GM18868 (cell line): Measurements from ENCODE around the gene TFPT.
"Not testable (repeated sequence)": the region's sequence is repeated elsewhere in the genome, so short reads cannot be mapped to it uniquely, and the experiment has no call there.

Experiments used
- ATAC-seq: cut with Tn5 transposase; IDR thresholded peaks from one replicate; pipeline ENCODE4 v1.9.1; 2021; ENCODE audit warnings: mild to moderate bottlenecking, moderate library complexity; ENCODE audit not compliant: unreplicated experiment

TFPT gene

GRCh38 chr19:54124393-54124792 lies 8.9 kb upstream of the TFPT start:
- ATAC-seq, result no peak

GRCh38 chr19:54123682-54124081 lies 8.2 kb upstream of the TFPT start:
- no peak for ATAC-seq

GRCh38 chr19:54121259-54121658 lies 5.8 kb upstream of the TFPT start:
- no peak for ATAC-seq

- no peak for ATAC-seq
Measured at GRCh38 chr19:54114340-54115108, 933 bp downstream of the TFPT start.

- no peak for ATAC-seq
Measured at GRCh38 chr19:54109651-54110050, 5.8 kb downstream of the TFPT start.

GRCh38 chr19:54108496-54108895 lies 7.0 kb downstream of the TFPT start:
- no peak for ATAC-seq

GRCh38 chr19:54107876-54108490 lies 7.5 kb downstream of the TFPT start:
- no peak for ATAC-seq

- ATAC-seq, result no peak
Measured at GRCh38 chr19:54106716-54107115, 8.7 kb downstream of the TFPT start.

- ATAC-seq, result no peak
Measured at GRCh38 chr19:54105796-54106195, 9.7 kb downstream of the TFPT start.

- no peak for ATAC-seq
Measured at GRCh38 chr19:54104998-54105715, 10.3 kb downstream of the TFPT start.

GRCh38 chr19:54102421-54103169 lies 12.9 kb downstream of the TFPT start, which contains the start of gene NDUFA3:
Gene NDUFA3, plus strand, starts transcription at chr19:54102855. Its CDS starts 24 bp downstream, at chr19:54102879.
- ATAC-seq, result peak; percentile 97

GRCh38 chr19:54100561-54100960 lies 14.9 kb downstream of the TFPT start, which contains the start of gene OSCAR:
Gene OSCAR, minus strand, starts transcription at chr19:54100803. Its CDS starts 11 bp downstream, at chr19:54100792.
- no peak for ATAC-seq

- ATAC-seq, result not testable (repeated sequence)
Measured at GRCh38 chr19:54099903-54100255, 15.6 kb downstream of the TFPT start.

GRCh38 chr19:54099190-54099902 lies 16.1 kb downstream of the TFPT start:
- no peak for ATAC-seq

- no peak for ATAC-seq
Measured at GRCh38 chr19:54096617-54097106, 18.8 kb downstream of the TFPT start.

- not testable (repeated sequence) for ATAC-seq
Measured at GRCh38 chr19:54095859-54096616, 19.4 kb downstream of the TFPT start.

GRCh38 chr19:54095136-54095858 lies 20.2 kb downstream of the TFPT start:
- ATAC-seq, result no peak

GRCh38 chr19:54094426-54095000 lies 20.9 kb downstream of the TFPT start:
- no peak for ATAC-seq
